Measurements from ENCODE around the gene HMOX1.
A peak's percentile ranks its signal among the peaks of the same experiment; 100 is the strongest.
"Not testable (repeated sequence)": the region's sequence is repeated elsewhere in the genome, so short reads cannot be mapped to it uniquely, and the experiment has no call there.

HMOX1 gene

DNA sequence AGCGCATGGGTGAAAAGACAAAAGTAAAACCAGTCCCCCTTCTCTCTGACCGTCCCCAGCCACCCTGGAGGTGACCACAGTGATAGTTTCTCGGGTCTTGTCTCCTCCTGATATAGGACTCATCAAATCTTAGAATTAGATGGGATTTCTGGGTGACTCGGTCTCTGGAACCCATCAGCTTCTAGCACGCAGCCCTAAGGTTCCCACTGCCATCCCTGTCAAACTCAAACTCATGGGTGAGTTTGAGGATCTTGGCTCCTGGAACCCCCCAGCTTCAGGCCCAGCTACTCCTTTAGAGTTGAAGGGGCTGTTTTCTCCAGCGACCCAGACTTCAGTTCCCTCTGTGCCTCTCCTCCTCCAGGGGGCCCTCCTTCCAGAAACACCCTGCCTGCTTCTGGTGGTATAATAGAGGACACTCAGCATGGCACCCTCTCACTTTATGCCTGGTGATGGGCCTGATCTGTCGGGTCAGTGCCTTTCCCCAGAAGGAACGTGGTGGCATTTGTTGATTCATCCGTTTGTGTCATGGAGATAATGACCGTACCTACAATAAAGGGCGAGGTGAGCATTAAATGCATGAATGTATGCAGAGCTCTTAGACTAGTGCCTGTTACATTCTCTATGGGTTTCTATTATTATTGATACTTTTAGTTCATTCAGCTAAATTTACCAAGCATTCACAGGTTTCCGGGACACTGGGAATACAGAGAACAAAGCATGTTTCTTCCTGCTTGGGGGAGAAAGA lies 50.8 kb downstream of the HMOX1 start:
- TF ChIP-seq, protein P1, sequence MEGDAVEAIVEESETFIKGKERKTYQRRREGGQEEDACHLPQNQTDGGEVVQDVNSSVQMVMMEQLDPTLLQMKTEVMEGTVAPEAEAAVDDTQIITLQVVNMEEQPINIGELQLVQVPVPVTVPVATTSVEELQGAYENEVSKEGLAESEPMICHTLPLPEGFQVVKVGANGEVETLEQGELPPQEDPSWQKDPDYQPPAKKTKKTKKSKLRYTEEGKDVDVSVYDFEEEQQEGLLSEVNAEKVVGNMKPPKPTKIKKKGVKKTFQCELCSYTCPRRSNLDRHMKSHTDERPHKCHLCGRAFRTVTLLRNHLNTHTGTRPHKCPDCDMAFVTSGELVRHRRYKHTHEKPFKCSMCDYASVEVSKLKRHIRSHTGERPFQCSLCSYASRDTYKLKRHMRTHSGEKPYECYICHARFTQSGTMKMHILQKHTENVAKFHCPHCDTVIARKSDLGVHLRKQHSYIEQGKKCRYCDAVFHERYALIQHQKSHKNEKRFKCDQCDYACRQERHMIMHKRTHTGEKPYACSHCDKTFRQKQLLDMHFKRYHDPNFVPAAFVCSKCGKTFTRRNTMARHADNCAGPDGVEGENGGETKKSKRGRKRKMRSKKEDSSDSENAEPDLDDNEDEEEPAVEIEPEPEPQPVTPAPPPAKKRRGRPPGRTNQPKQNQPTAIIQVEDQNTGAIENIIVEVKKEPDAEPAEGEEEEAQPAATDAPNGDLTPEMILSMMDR (conservative IDR thresholded peaks at IDR 0.05) = no peak
- H3K27ac ChIP-seq = peak overlapping the region; percentile 68

DNA sequence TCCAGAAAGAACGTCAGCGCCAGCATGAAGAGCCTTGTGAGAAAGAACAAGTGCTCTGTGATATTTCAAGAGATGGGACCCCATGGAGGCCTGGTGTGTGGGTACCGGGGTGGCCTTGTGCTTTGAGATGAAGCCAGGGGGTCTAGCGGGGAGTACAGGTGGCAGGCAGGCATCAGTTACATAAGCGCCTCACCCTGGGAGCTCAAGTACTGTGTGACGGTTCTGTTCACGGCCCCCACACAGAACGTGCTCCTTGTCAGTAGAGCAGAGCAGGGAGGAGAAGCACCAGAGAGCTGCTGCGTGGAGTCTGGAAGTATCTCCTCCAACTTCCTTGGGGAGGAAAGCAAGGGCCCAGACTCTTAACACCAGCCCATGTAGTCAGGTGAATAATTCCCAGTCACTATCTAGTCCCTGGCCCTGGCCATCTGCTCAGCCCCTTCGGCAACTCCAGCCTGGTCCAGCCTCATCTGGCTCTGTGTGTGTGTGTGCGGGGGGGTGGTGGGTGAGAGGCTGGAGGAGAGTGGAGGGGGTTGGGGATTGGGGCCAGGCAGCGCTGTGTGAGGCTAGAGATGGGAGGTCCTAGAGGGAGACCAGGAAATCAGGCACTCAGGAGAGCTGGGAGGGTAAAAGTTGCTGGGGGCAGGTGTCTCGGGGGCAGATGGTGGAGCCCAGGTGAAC lies 51.5 kb downstream of the HMOX1 start:
- TF ChIP-seq, protein P1 (conservative IDR thresholded peaks at IDR 0.05) = no peak
- peak overlapping the region; percentile 68 for H3K27ac ChIP-seq

DNA sequence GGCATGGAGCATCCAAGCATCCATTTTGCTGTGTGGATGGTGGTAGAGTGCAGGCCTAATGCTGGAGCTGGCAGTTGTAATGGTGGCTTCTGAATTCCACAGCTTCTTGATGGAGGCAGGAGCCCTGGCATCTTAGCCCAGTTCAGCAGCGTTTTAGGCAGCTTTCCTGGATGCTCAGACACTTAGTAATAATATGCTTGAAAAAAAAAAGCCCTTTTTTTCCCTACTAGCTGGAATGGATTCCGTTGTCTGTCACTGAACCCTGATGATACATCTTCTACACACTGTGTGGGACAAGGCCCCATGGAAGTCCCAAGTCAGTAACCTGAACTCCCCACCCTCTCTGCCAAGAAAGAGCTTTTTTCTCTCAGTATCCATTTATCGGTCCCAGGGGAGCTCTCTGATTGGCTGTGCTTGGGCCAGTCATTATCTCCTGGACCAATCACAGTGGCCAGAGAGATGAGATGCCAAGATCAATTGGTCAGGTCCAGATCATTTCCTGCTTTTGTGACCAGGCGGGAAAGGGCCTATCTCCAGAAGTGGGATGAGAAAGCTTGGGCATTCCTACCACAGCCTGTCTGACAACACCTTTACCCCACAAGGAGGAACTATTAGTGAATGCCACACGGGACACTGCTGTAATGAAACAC lies 53.3 kb downstream of the HMOX1 start:
- TF ChIP-seq, protein P1 (conservative IDR thresholded peaks at IDR 0.05) = no peak

DNA sequence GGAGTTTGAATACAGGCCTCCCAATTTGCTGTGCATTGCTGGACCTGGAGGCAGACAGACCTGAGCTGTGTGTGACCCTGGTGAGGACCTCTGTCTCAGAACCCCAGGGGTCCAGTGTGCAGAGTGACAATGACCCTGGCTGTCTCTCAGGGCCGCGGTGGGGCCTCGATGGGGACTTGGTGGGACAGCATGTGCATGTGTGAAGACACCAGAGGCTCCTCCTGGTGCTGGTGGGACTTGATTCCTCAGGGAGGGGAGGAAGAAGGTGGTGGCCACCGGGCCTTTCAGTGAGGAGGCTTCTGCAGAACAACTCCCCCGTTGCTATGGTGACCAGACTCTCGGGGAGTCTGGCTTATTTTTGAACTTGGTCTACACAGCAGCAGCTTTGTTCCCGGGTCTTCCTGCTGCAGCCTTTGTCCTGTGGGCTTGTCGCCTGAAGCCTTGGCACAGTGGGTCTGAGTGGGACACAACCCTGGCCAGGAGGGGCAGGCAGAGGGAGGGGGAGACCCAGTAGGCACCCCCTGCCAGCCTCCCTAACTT lies 54.4 kb downstream of the HMOX1 start:
- H3K27ac ChIP-seq = no peak overlapping the region
- TF ChIP-seq, protein P1 (conservative IDR thresholded peaks at IDR 0.05) = no peak

More for the DNA sequence above, 53.3 kb downstream of the HMOX1 start:
- no peak overlapping the region for H3K27ac ChIP-seq

DNA sequence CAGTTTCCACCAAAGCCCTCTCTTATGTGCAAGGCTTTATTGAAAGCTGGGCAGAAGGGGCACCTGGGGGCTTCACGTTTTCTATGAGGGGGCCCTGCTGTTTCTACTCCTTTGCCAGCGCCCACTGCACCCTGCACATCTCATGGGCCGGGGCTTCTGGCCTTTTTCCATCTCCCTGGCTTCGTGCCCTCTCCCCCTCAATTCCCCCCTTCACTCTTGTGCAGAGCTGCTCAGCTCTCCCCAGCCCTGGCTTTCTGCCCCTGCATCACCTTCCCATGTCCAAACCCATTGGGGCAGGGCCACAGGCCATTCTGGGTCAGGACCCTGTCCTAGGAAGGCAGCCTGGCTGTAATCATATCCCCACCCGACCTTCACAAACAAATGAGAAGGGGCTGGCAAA lies 55.5 kb downstream of the HMOX1 start:
- no peak overlapping the region for H3K27ac ChIP-seq
- TF ChIP-seq, protein P1 (conservative IDR thresholded peaks at IDR 0.05) = no peak

DNA sequence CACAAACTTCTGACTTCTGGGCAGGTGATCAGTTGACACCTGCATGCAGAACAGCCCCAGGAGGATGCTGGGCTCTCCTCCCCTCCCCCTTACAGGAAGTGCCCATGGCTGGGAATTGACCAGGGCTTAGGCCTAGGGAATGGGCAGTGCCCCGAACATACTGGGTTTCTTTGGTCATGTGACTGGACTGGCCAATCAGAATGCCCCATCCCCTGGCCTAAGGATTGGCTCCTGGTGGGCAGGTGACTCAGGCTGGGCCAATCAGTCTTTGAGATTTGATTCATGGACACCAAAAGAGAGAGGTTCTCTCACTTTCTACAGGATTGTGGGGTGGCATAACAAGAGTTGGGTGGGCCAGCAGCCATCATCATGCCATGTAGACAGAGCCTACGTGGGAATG lies 56.2 kb downstream of the HMOX1 start:
- TF ChIP-seq, protein P1 (conservative IDR thresholded peaks at IDR 0.05) = no peak
- no peak overlapping the region for H3K27ac ChIP-seq

DNA sequence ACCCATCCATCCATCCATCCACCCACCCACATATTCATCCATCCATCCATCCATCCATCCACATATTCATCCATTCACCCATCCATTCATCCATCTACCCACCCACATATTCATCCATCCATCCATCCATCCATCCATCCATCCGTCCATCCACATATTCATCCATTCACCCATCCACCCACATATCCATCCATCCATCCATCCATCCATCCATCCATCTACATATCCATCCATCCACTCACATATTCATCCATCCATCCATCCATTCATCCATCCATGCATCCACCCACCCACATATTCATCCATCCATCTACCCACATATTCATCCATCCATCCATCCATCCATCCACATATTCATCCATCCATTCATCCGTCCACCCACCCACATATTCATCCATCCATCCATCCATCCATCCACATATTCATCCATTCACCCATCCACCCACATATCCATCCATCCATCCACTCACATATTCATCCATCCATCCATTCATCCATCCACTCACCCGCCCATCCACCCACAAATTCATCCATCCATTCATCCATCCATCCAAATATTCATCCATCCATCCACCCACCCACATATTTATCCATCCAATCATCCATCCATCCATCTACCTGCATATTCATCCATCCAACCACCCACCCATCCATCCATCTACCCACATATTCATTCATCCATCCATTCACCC lies 57.9 kb downstream of the HMOX1 start:
- not testable (repeated sequence) for H3K27ac ChIP-seq
